VCaP (cell line): Measurements from ENCODE around the gene USP30.

ENCODE experiments used
- H3K27ac ChIP-seq: fragments of 450-650 bp; 2 replicates; pipeline ENCODE4 v1.5.1; 2017
- TF ChIP-seq, protein P1 (sequence below): fragments of 450-650 bp; conservative IDR thresholded peaks from 2 replicates; pipeline ENCODE4 v1.5.1; 2017; ENCODE audit warnings: mild to moderate bottlenecking, moderate library complexity

The USP30 gene

DNA sequence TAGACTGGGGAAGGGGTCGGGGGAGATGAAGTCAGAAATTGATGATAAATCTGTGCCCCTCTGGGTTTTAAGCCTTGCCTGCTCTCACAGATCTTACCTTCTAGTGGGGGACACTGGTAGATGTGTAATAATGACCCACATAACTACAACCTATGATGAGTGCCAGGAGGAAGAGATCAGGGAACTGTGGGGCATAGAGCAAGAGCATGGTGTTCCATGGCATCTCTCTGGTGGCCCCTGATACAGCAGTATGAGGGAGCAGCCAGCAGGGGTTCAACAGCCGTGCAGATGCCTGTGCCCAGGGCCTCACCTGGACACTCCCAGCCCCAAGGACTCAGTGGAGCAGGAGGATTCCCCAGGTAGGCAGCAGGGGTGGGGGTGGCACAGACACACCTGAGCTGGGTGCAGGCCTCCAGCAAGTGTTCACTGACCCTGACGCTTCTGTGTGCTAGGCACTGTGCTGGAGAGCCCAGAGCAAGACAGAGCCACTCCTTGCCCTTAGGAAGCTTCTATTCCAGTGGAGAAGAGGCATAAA, 69.0 kb downstream of the USP30 start:
- no peak overlapping the region for H3K27ac ChIP-seq
- TF ChIP-seq, protein P1, sequence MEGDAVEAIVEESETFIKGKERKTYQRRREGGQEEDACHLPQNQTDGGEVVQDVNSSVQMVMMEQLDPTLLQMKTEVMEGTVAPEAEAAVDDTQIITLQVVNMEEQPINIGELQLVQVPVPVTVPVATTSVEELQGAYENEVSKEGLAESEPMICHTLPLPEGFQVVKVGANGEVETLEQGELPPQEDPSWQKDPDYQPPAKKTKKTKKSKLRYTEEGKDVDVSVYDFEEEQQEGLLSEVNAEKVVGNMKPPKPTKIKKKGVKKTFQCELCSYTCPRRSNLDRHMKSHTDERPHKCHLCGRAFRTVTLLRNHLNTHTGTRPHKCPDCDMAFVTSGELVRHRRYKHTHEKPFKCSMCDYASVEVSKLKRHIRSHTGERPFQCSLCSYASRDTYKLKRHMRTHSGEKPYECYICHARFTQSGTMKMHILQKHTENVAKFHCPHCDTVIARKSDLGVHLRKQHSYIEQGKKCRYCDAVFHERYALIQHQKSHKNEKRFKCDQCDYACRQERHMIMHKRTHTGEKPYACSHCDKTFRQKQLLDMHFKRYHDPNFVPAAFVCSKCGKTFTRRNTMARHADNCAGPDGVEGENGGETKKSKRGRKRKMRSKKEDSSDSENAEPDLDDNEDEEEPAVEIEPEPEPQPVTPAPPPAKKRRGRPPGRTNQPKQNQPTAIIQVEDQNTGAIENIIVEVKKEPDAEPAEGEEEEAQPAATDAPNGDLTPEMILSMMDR = no peak

DNA sequence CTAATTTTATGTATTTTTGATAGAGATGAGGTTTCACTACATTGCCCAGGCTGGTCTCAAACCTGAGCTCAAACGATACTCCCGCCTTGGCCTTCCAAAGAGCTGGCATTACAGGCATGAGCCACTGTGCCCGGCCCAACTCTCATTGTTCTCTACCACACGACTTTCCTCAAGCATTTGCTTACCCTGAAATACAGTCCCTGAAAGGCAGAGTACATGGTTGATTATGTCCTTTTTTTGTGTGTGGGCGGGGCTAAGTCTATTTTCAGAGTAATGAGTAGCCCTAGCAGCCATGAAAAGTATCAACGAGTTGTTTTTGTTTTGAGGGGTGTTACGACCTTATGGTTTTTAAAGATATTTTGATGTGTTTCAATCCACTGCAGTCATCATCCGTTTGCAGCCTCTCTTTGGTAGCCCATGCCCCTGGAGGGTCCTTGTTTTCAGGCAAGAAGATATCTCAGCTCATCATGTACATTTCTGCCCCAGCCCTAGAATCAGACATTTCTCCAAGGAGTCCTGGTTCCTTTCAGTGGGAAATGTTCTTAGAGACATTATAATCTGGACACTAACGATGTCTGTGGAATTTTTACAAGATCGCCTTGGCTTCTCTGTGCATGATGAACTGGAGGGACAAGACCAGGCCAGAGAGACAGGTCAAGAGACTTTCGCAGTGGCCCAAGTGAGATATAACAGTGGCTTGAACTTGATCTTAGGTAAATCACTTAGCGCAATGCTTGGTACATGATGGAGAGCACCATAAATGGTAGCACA, 72.7 kb downstream of the USP30 start:
- TF ChIP-seq, protein P1 = no peak
- H3K27ac ChIP-seq = no peak overlapping the region

DNA sequence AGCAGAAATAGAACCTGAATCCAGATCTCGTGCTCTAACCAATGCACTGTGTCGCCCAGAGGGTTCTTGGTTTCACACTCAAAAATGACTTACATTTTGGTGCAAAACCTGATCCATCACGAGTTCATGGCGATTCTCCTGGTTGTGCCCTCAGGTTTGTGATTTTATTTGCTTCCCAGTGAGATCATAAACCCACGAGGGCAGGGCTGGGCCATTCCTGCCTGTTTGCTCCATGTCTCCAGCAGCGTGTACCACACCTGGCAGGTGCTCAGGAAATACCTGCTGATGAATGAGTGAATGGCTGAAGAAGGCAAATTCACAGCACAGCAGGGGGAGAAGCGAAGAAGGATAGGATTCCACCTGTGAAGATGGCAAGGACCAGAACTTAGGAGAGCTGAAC, 73.4 kb downstream of the USP30 start:
- TF ChIP-seq, protein P1 = no peak
- no peak overlapping the region for H3K27ac ChIP-seq

DNA sequence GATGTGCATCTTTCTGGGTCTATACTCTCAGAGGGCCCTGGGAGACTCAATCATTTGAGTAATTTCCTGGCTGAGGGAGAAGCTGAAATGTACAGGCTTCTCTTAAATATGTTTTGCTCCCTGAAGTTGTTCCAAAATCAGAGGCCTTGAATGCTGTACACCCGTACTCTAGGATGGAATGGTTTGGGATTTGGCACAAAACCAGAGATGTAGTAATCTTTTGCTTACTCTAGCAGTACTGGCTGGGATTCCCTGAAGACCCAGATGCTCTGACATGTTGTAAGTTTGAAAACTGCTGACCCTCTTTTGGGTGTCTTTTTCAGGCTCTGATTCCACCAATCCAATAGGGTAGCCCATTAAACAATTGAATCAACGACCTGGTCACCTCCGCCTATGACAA, 74.4 kb downstream of the USP30 start:
- no peak overlapping the region for H3K27ac ChIP-seq
- TF ChIP-seq, protein P1 = no peak

DNA sequence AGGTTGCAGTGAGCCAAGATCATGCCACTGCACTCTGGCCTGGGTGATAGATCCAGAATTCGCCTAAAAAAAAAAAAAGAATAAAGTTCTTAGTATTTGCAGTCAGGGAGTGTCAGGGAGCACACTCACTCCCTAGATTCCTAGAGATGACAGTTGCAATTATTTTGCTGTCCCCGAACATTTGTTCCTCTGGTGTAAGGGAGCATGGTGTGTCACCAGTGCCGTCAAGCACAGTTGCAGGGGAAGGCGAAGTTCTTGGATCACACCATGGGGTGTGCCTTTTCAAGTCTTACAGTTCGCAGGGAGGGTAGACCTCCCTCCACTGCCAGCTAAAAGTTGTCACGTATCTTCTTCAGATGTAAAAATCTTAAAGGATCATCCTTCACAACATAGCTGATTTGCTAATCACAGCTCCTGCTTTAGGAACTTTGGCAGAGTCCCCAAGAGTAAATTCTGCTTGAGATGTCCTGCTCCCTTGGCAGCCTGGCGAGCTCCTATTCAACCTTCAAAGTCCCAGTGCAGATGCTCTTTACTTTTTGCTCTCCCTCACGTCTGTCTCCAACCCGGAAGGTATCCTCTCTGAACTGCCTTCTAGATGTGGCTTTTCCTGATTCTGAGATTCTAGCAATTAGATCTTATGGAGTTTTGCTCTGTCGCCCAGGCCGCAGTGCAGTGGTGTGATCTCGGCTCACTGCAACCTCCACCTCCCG, 75.3 kb downstream of the USP30 start:
- TF ChIP-seq, protein P1 = no peak

DNA sequence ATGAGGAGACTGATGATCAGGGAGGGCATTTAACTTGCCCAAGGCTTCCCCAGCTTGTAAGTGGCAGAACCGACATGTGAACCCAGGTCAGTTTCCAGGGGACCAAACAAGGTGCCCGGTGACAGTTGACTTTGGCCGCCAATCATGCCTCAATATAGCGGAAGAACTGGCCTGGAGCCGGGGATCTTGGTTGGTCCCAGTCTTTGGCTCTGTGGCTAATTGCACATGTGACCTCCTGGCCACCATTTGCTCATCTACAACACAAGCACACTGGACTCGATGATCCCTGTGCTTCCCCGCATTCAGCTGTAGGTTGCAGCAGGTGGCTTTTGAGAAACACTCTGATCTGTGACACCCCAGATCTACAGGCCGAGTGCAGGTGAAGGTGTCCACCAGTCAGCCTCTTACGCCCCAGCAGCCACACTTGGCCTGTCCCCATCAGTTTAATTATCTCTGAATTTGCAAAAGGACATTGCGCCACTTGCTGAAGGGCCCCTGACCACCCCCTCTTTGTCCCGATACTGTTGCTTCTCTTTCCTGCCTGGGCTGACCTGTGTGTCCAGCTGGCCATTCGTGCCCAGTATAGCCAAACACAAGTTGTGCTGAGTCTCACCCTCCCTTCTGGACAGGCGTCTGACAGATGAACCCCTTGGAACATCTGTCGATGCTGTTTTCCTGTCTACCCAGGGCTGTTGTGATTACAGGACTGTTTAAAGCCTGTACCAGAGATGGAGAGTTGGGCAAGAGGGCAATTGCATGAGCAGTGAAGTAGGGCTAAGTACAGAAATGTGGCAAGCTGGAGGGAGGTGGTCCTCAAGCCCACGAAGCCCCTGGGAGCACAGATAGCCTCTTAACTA, 78.1 kb downstream of the USP30 start:
- H3K27ac ChIP-seq = no peak overlapping the region
- TF ChIP-seq, protein P1 = no peak

More for the DNA sequence above, 75.3 kb downstream of the USP30 start:
- H3K27ac ChIP-seq = no peak overlapping the region
